Measurements from ENCODE around the gene GSE1.

DNA sequence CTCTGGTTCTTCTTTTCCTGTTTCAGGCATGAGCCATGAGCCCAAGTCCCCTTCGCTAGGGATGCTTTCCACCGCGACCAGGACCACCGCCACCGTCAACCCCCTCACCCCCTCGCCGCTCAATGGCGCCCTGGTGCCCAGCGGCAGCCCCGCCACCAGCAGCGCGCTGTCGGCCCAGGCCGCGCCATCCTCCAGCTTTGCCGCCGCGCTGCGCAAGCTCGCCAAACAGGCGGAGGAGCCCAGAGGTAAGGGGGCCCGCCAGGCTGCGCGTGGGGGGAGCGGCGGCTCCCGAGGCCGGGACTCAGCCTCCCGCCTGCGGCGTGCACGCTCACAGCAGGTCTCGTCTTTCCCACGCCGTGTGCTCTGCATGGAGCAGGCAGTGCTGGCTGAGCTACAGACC is 20.8 kb downstream of the GSE1 start:
- TF ChIP-seq CTCF (IDR thresholded peaks at IDR 0.05) (no peak), TCF7L2 (IDR thresholded peaks at IDR 0.05; ENCODE audit: low read depth, low read length) (no peak), POLR2AphosphoS5 (IDR thresholded peaks at IDR 0.05; ENCODE audit: low read depth, low read length) (no peak), SIN3A (IDR thresholded peaks at IDR 0.05; ENCODE audit: borderline replicate concordance, insufficient read depth, low read depth, low read length) (no peak)
- TF ChIP-seq, protein P1, sequence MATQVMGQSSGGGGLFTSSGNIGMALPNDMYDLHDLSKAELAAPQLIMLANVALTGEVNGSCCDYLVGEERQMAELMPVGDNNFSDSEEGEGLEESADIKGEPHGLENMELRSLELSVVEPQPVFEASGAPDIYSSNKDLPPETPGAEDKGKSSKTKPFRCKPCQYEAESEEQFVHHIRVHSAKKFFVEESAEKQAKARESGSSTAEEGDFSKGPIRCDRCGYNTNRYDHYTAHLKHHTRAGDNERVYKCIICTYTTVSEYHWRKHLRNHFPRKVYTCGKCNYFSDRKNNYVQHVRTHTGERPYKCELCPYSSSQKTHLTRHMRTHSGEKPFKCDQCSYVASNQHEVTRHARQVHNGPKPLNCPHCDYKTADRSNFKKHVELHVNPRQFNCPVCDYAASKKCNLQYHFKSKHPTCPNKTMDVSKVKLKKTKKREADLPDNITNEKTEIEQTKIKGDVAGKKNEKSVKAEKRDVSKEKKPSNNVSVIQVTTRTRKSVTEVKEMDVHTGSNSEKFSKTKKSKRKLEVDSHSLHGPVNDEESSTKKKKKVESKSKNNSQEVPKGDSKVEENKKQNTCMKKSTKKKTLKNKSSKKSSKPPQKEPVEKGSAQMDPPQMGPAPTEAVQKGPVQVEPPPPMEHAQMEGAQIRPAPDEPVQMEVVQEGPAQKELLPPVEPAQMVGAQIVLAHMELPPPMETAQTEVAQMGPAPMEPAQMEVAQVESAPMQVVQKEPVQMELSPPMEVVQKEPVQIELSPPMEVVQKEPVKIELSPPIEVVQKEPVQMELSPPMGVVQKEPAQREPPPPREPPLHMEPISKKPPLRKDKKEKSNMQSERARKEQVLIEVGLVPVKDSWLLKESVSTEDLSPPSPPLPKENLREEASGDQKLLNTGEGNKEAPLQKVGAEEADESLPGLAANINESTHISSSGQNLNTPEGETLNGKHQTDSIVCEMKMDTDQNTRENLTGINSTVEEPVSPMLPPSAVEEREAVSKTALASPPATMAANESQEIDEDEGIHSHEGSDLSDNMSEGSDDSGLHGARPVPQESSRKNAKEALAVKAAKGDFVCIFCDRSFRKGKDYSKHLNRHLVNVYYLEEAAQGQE (IDR thresholded peaks at IDR 0.05; ENCODE audit: insufficient read depth in 1 of 2, low read depth in 2 of 2, low read length in 1 of 2) = no peak
